ENCODE measurements around the gene FUCA1.

Gene FUCA1

GRCh38 chr1:23797478-23798448, 70.3 kb downstream of the FUCA1 start:
- H3K27ac ChIP-seq = no peak overlapping the region
- no peak for DNase-seq (ENCODE audit: low spot score)
- no peak for TF ChIP-seq CTCF (IDR thresholded peaks at IDR 0.05)
- no peak overlapping the region for H3K4me3 ChIP-seq

GRCh38 chr1:23796466-23797271, 71.4 kb downstream of the FUCA1 start:
- no peak overlapping the region for H3K4me3 ChIP-seq
- H3K27ac ChIP-seq = no peak overlapping the region
- DNase-seq (ENCODE audit: low spot score) = no peak
- no peak for TF ChIP-seq CTCF (IDR thresholded peaks at IDR 0.05)

GRCh38 chr1:23795676-23796465, 72.2 kb downstream of the FUCA1 start:
- Histone ChIP-seq H3K4me3 (no peak overlapping the region), H3K27ac (no peak overlapping the region)
- no peak for DNase-seq (ENCODE audit: low spot score)
- TF ChIP-seq CTCF (IDR thresholded peaks at IDR 0.05) = no peak

All from coronary artery (tissue), 2 donors.